B cell (primary cell): ENCODE data around the gene DDB1. TPM values are rescaled to one million over a fixed set of nuclear protein-coding genes. Genes with fewer than 3 reads are reported as not detected.

Experiments used
- ATAC-seq: fragments of 200-7000 bp; cut with Tn5 transposase; one replicate; pipeline ENCODE4 v1.10.0; 2021; ENCODE audit warnings: low read depth, mild to moderate bottlenecking, moderate number of reproducible peaks, moderate library complexity
- CTCF ChIA-PET: fragments of 350-600 bp; sonication (Branson Sonifier 250); formaldehyde crosslinking; loops from one replicate; lab custom pipeline; 2021; ENCODE audit warnings: antibody characterized with exemption, inconsistent platforms; lab: Charles Lee
- POLR2A ChIA-PET: fragments of 350-600 bp; sonication (Branson Sonifier 250); formaldehyde crosslinking; loops from one replicate; lab custom pipeline; 2021; ENCODE audit warnings: antibody characterized with exemption; lab: Charles Lee
- DNase-seq: peaks from one replicate; pipeline ENCODE4 v3.0.0; 2013
- H2AFZ ChIP-seq: 2 replicates; pipeline ENCODE4 v1.6.1; 2012; ENCODE audit warnings: mild to moderate bottlenecking, low read depth, low read length; ENCODE audit not compliant: insufficient read depth, poor library complexity, severe bottlenecking
- H3K27ac ChIP-seq, 2 donors: 1 replicate in 1 of 2; 2 replicates in 1 of 2; pipeline ENCODE4 v1.5.1; 2012 to 2013; ENCODE audit warnings: low read length in 2 of 2, mild to moderate bottlenecking in 2 of 2, moderate library complexity in 1 of 2
- H3K27me3 ChIP-seq, 4 experiments: fragments of 200-600 bp in 1 of 4; sonication (generic) in 1 of 4; replicated peaks in 1 of 4; 1 replicate in 2 of 4; 2 replicates in 2 of 4; pipeline versions ENCODE4 v1.6.1 to v1.7.0; 2013 to 2016; ENCODE audit warnings: low read length in 3 of 4, mild to moderate bottlenecking in 2 of 4, mixed read lengths in 1 of 4, moderate library complexity in 1 of 4; ENCODE audit not compliant: insufficient read depth in 4 of 4, control insufficient read depth in 3 of 4; ENCODE audit errors: control extremely low read depth in 1 of 4
- H3K36me3 ChIP-seq, 2 experiments: replicated peaks in 1 of 2; 1 replicate in 1 of 2; 2 replicates in 1 of 2; pipeline versions ENCODE4 v1.6.1 to v1.7.1; 2013; ENCODE audit warnings: low read length in 1 of 2; ENCODE audit not compliant: insufficient read depth in 2 of 2, control insufficient read depth in 1 of 2; ENCODE audit errors: control extremely low read depth in 1 of 2, extremely low read depth in 1 of 2
- H3K4me1 ChIP-seq, 2 donors: fragments of 200-600 bp in 1 of 2; sonication (generic) in 1 of 2; 1 replicate in 1 of 2; 2 replicates in 1 of 2; pipeline versions ENCODE4 v1.5.1 to v1.6.1; 2013 to 2017; ENCODE audit warnings: low read length in 2 of 2; ENCODE audit not compliant: control insufficient read depth in 2 of 2, insufficient read depth in 2 of 2
- H3K4me2 ChIP-seq: replicated peaks from 2 replicates; pipeline ENCODE3; 2012; ENCODE audit warnings: mild to moderate bottlenecking, low read depth, low read length; ENCODE audit not compliant: poor library complexity, severe bottlenecking
- H3K4me3 ChIP-seq, 5 experiments: fragments of 200-600 bp in 1 of 5; sonication (generic) in 1 of 5; 1 replicate in 3 of 5; 2 replicates in 2 of 5; pipeline versions ENCODE4 v1.5.1 to v1.7.0; 2011 to 2016; ENCODE audit warnings: low read length in 4 of 5, mild to moderate bottlenecking in 4 of 5, low read depth in 2 of 5, control low read depth in 1 of 5, moderate library complexity in 1 of 5; ENCODE audit not compliant: insufficient read depth in 1 of 5; ENCODE audit errors: control extremely low read depth in 1 of 5, extremely low read depth in 1 of 5
- H3K79me2 ChIP-seq: fragments of 200-600 bp; sonication (generic); one replicate; pipeline ENCODE4 v1.6.0; 2016; ENCODE audit warnings: low read length; ENCODE audit not compliant: control insufficient read depth, insufficient read depth
- H3K9ac ChIP-seq: fragments of 200-600 bp; sonication (generic); 2 replicates; pipeline ENCODE4 v1.6.1; 2017; ENCODE audit warnings: mild to moderate bottlenecking, low read length, moderate library complexity
- H3K9me3 ChIP-seq, 3 donors: one replicate each; pipeline versions ENCODE4 v1.6.1 to v1.7.1; 2013; ENCODE audit warnings: low read length in 2 of 3; ENCODE audit not compliant: control insufficient read depth in 2 of 3, insufficient read depth in 1 of 3; ENCODE audit errors: control extremely low read depth in 1 of 3
- H4K20me1 ChIP-seq: 2 replicates; pipeline ENCODE4 v1.6.0; 2012; ENCODE audit warnings: mild to moderate bottlenecking, low read length; ENCODE audit not compliant: insufficient read depth, control insufficient read depth, poor library complexity, severe bottlenecking
- H3K27ac Mint-ChIP-seq: one replicate; pipeline ENCODE4 v1.8.0; 2021; ENCODE audit warnings: mixed read lengths
- H3K27me3 Mint-ChIP-seq: one replicate; pipeline ENCODE4 v1.8.0; 2021; ENCODE audit warnings: mixed read lengths
- H3K4me1 Mint-ChIP-seq: one replicate; pipeline ENCODE4 v1.8.0; 2021; ENCODE audit warnings: mixed read lengths
- H3K4me3 Mint-ChIP-seq: one replicate; pipeline ENCODE4 v1.8.0; 2021; ENCODE audit warnings: mixed read lengths
- H3K9me3 Mint-ChIP-seq: one replicate; pipeline ENCODE4 v1.8.0; 2022; ENCODE audit warnings: mixed read lengths; ENCODE audit not compliant: insufficient read depth
- CTCF ChIP-seq: fragments of 200-600 bp; IDR thresholded peaks from one replicate; pipeline ENCODE4 v1.8.0; 2022; ENCODE audit warnings: antibody characterized with exemption, mild to moderate bottlenecking
- EZH2 ChIP-seq: IDR thresholded peaks from 2 replicates; pipeline ENCODE4 v1.6.1; 2012; ENCODE audit warnings: borderline replicate concordance, low read depth, mild to moderate bottlenecking, moderate library complexity, low read length; ENCODE audit not compliant: insufficient read depth, poor library complexity, severe bottlenecking
- WGBS: methylation state at CpG from one replicate; pipeline ENCODE4 v1.1.5; 2013; ENCODE audit warnings: missing lambda C conversion rate; ENCODE audit not compliant: insufficient coverage; 5-methylcytosine and 5-hydroxymethylcytosine counted together
- intact Hi-C: fragments of 100-400 bp; cut with micrococcal nuclease; formaldehyde crosslinking; loops from one replicate; pipeline ENCODE4 v1.10.0; 2022
- polyA plus RNA-seq: library from polyadenylated mRNA; depleted of rRNA; stranded (reverse); fragments of >200 nt; gene quantifications from 2 replicates; pipeline ENCODE4 v1.2.3, GENCODE V29; 2012
- total RNA-seq, 2 donors: library from RNA; stranded (reverse); fragments of 120-200 nt in 1 of 2; gene quantifications; 1 replicate in 1 of 2; 2 replicates in 1 of 2; pipeline versions ENCODE4 v1.2.3 to v1.2.4, GENCODE V29; 2013 to 2022

Gene DDB1
- total and polyA plus RNA-seq, 2 donors (not counting 1 experiment from before 2014, with no cell fraction given): 52.4 to 155 TPM

- Histone ChIP-seq H3K9me3 (no peaks in the 10 kb centered on the region), H3K4me1 (no peaks in the 10 kb centered on the region), H3K9ac (no peak overlapping the region), H3K4me3 (no peak overlapping the region), H3K27ac (no peak overlapping the region), H4K20me1 (no peaks in the 10 kb centered on the region), H3K27me3 (no peaks in the 10 kb centered on the region), H3K36me3 (peaks cover 0 to 76% of the 10 kb centered on the region in 2 experiments), H3K79me2 (no peaks in the 10 kb centered on the region), H2AFZ (no peak overlapping the region), H3K4me2 (no peak overlapping the region)
- POLR2A ChIA-PET: no interaction called here
- ATAC-seq (no peak), DNase-seq (no peak)
- no peaks in the 10 kb centered on the region for H3K9me3 Mint-ChIP-seq
- no peaks in the 10 kb centered on the region for H3K4me1 Mint-ChIP-seq
- TF ChIP-seq CTCF (no peak), EZH2 (no peak)
- intact Hi-C loops: no loop called here
- no peak overlapping the region for H3K27ac Mint-ChIP-seq
- H3K4me3 Mint-ChIP-seq: no peak overlapping the region
- no peaks in the 10 kb centered on the region for H3K27me3 Mint-ChIP-seq
- 96% methylated on average over 9 of the region's 13 CpGs for WGBS
- CTCF ChIA-PET: no interaction called here
These were observed 30.4 kb downstream of the DDB1 start for GRCh38 chr11:61302550-61302949.

DNA sequence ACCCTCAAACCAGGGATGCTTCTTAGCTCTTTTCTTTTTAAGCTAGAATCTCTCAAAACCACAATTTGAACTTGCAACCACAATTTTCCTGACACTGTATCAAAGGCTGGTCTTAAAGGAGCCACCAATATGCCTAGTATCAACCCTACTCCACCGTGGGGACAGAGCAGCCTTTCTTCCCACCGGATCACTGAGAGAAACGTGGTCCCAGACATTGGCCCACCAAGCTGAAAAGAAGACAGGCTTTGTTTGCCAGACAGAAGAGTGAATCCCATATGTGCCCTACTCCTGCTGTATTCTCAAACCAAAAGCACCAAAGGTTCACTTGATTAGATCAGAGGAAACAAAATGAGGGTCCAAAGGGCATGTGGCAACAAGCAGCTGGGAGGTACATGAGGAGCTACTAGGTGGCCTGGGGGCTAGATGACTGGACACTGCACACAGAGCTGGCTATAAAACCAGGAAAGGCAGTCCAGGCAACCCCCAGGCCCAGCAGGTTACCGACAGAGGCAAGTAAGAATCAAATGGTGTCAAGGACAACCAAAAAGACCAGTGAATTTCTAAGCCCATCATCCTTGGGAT is 34.2 kb downstream of the DDB1 start:
- no peaks in the 10 kb centered on the region for H3K27me3 Mint-ChIP-seq
- Histone ChIP-seq H4K20me1 (no peaks in the 10 kb centered on the region), H3K4me1 (peaks cover 8 to 16% of the 10 kb centered on the region in 2 donors), H3K27me3 (no peaks in the 10 kb centered on the region), H3K36me3 (peaks cover 0 to 43% of the 10 kb centered on the region in 2 experiments), H3K9ac (no peak overlapping the region), H3K9me3 (no peaks in the 10 kb centered on the region), H2AFZ (no peak overlapping the region), H3K4me3 (no peak overlapping the region), H3K4me2 (no peak overlapping the region), H3K79me2 (no peaks in the 10 kb centered on the region), H3K27ac (no peak overlapping the region)
- ChIA-PET POLR2A (no interaction called here), CTCF (no interaction called here)
- no peak for TF ChIP-seq EZH2
- no peak for TF ChIP-seq CTCF
- H3K4me3 Mint-ChIP-seq: no peak overlapping the region
- 90% methylated on average over 3 of the region's 4 CpGs for WGBS
- H3K9me3 Mint-ChIP-seq: no peaks in the 10 kb centered on the region
- H3K27ac Mint-ChIP-seq: no peak overlapping the region
- H3K4me1 Mint-ChIP-seq: peaks cover 8% of the 10 kb centered on the region
- intact Hi-C loops: no loop called here
- ATAC-seq (no peak), DNase-seq (no peak)
